CD4-positive, alpha-beta T cell (primary cell): ENCODE results near the gene GRID2. TPM values are rescaled to one million over a fixed set of nuclear protein-coding genes. Genes with fewer than 3 reads are reported as not detected.

Source experiments
- ATAC-seq: fragments of 200-7000 bp; cut with Tn5 transposase; one replicate; pipeline ENCODE4 v1.10.0; 2022; ENCODE audit warnings: mild to moderate bottlenecking; ENCODE audit not compliant: poor library complexity
- CTCF ChIA-PET: fragments of 350-600 bp; sonication (Branson Sonifier 250); formaldehyde crosslinking; loops from one replicate; lab custom pipeline; 2021; ENCODE audit warnings: antibody characterized with exemption, inconsistent platforms; lab: Charles Lee
- POLR2A ChIA-PET: fragments of 350-600 bp; sonication (Branson Sonifier 250); formaldehyde crosslinking; loops from one replicate; lab custom pipeline; 2021; ENCODE audit warnings: antibody characterized with exemption, inconsistent platforms; lab: Charles Lee
- DNase-seq, 14 experiments: peaks; one replicate each; pipeline ENCODE4 v3.0.0-alpha.2; 2013 to 2020; ENCODE audit warnings: mixed read lengths in 2 of 14
- H3K27ac ChIP-seq, 2 donors: one replicate each; pipeline versions ENCODE4 v1.5.1 to v1.7.0; 2013; ENCODE audit warnings: low read length in 2 of 2, low read depth in 1 of 2, mild to moderate bottlenecking in 1 of 2
- H3K27me3 ChIP-seq, 2 experiments: 1 replicate in 1 of 2; 2 replicates in 1 of 2; pipeline versions ENCODE4 v1.6.1 to v1.7.0; 2013; ENCODE audit warnings: low read length in 2 of 2, control low read depth in 1 of 2, mild to moderate bottlenecking in 1 of 2, moderate library complexity in 1 of 2; ENCODE audit not compliant: insufficient read depth in 2 of 2, control insufficient read depth in 1 of 2
- H3K36me3 ChIP-seq: one replicate; pipeline ENCODE4 v1.6.1; 2013; ENCODE audit warnings: low read length, control low read depth; ENCODE audit not compliant: insufficient read depth
- H3K4me1 ChIP-seq: one replicate; pipeline ENCODE4 v1.6.1; 2013; ENCODE audit warnings: low read length, control low read depth; ENCODE audit not compliant: insufficient read depth
- H3K4me3 ChIP-seq: one replicate; pipeline ENCODE4 v1.5.1; 2013; ENCODE audit warnings: mild to moderate bottlenecking, low read length, moderate library complexity
- H3K9me3 ChIP-seq, 2 experiments: 1 replicate in 1 of 2; 2 replicates in 1 of 2; pipeline versions ENCODE4 v1.6.1 to v1.7.0; 2013; ENCODE audit warnings: low read length in 2 of 2, mild to moderate bottlenecking in 2 of 2, control low read depth in 1 of 2, moderate library complexity in 1 of 2; ENCODE audit not compliant: control insufficient read depth in 1 of 2, insufficient read depth in 1 of 2
- H3K27ac Mint-ChIP-seq: one replicate; pipeline ENCODE4 v1.8.0; 2020; ENCODE audit warnings: mixed read lengths
- H3K27me3 Mint-ChIP-seq: one replicate; pipeline ENCODE4 v1.8.0; 2021; ENCODE audit warnings: mixed read lengths
- H3K36me3 Mint-ChIP-seq: one replicate; pipeline ENCODE4 v1.8.0; 2021; ENCODE audit warnings: low read depth, mixed read lengths
- H3K4me1 Mint-ChIP-seq: one replicate; pipeline ENCODE4 v1.8.0; 2021; ENCODE audit warnings: low read depth, mixed read lengths
- H3K4me3 Mint-ChIP-seq: one replicate; pipeline ENCODE4 v1.8.0; 2020; ENCODE audit warnings: mild to moderate bottlenecking, mixed read lengths
- H3K9me3 Mint-ChIP-seq: one replicate; pipeline ENCODE4 v1.8.0; 2020; ENCODE audit warnings: mixed read lengths
- intact Hi-C, 2 experiments: fragments of 100-400 bp; cut with DNase I in 1 of 2; cut with micrococcal nuclease in 1 of 2; formaldehyde crosslinking; loops; one replicate each; pipeline versions ENCODE4 v1.15.1 to v1.9.0; 2023 to 2025; cut with DNase I, micrococcal nuclease
- total RNA-seq, 174 experiments: library from RNA in 2 of 174; stranded (reverse) in 2 of 174; gene quantifications; one replicate each; pipeline ENCODE4 v1.2.3 and lab custom pipeline; 2021 to 2026
- TF ChIP-seq, protein P1 (sequence below): fragments of 200-600 bp; IDR thresholded peaks from one replicate; pipeline ENCODE4 v1.8.0; 2022; ENCODE audit warnings: antibody characterized with exemption, mild to moderate bottlenecking

The GRID2 gene
- total RNA-seq, 2 experiments from 2014 or later: not detected

DNA sequence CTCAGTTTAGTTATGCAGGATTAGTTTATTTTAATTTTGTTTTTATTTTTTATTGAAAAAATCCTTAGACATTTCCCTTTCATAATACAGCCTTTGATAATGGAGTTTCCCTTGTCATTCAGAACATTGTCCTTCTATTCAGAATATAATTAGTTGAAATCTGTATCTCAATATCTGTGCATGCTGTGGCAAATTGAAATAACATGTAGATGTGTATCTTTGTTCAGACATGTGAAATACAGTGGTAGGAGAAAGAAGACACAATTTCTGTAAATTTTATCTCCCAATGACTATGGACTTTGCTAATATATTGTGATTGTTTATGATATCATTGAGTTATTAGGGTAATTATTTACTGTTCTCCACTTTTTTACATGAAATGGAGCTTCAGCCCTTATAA, 353.9 kb downstream of the GRID2 start:
- DNase-seq: no peak
- H3K9me3 Mint-ChIP-seq: peaks cover 2% of the 10 kb centered on the region

DNA sequence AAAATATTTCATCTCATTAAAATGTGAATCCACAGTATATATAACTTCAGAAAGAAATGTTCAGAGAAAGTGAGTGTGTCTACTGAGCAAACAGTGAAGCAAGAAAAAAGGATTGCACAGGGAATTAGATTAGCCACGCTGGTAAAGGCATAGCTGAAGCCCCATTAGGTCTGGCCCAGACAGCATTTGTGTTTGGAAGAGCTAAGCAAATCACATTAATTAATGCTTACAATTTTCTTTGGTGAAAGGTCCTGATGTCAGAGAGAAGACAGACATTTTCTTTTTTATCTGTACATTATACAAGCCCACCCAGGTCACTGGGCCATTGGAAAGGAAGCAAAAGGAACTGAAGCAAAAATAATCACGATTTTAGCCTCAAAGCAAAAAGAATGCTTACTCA, 354.6 kb downstream of the GRID2 start:
- no peak overlapping the region for H3K27ac Mint-ChIP-seq
- H3K4me1 Mint-ChIP-seq: no peaks in the 10 kb centered on the region
- intact Hi-C loops: no loop called here
- DNase-seq: no peak
- no peak for ATAC-seq
- ChIA-PET POLR2A (no interaction called here), CTCF (no interaction called here)
- H3K27me3 Mint-ChIP-seq: no peaks in the 10 kb centered on the region
- Histone ChIP-seq H3K9me3 (no peaks in the 10 kb centered on the region), H3K4me3 (no peak overlapping the region), H3K36me3 (no peaks in the 10 kb centered on the region), H3K27me3 (no peaks in the 10 kb centered on the region), H3K27ac (no peak overlapping the region), H3K4me1 (no peaks in the 10 kb centered on the region)
- H3K36me3 Mint-ChIP-seq: no peaks in the 10 kb centered on the region
- TF ChIP-seq, protein P1, sequence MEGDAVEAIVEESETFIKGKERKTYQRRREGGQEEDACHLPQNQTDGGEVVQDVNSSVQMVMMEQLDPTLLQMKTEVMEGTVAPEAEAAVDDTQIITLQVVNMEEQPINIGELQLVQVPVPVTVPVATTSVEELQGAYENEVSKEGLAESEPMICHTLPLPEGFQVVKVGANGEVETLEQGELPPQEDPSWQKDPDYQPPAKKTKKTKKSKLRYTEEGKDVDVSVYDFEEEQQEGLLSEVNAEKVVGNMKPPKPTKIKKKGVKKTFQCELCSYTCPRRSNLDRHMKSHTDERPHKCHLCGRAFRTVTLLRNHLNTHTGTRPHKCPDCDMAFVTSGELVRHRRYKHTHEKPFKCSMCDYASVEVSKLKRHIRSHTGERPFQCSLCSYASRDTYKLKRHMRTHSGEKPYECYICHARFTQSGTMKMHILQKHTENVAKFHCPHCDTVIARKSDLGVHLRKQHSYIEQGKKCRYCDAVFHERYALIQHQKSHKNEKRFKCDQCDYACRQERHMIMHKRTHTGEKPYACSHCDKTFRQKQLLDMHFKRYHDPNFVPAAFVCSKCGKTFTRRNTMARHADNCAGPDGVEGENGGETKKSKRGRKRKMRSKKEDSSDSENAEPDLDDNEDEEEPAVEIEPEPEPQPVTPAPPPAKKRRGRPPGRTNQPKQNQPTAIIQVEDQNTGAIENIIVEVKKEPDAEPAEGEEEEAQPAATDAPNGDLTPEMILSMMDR: no peak
- H3K4me3 Mint-ChIP-seq: no peak overlapping the region
- H3K9me3 Mint-ChIP-seq: peaks cover 2% of the 10 kb centered on the region

More for the DNA sequence above, 353.9 kb downstream of the GRID2 start:
- no peak for ATAC-seq
- Mint-ChIP-seq H3K27ac (no peak overlapping the region), H3K4me3 (no peak overlapping the region), H3K36me3 (no peaks in the 10 kb centered on the region), H3K27me3 (no peaks in the 10 kb centered on the region), H3K4me1 (no peaks in the 10 kb centered on the region)
- Histone ChIP-seq H3K4me3 (no peak overlapping the region), H3K36me3 (no peaks in the 10 kb centered on the region), H3K9me3 (no peaks in the 10 kb centered on the region), H3K27ac (no peak overlapping the region), H3K4me1 (no peaks in the 10 kb centered on the region), H3K27me3 (no peaks in the 10 kb centered on the region)
- TF ChIP-seq, protein P1: no peak
- POLR2A ChIA-PET: no interaction called here
- intact Hi-C loops: no loop called here
- CTCF ChIA-PET: no interaction called here

DNA sequence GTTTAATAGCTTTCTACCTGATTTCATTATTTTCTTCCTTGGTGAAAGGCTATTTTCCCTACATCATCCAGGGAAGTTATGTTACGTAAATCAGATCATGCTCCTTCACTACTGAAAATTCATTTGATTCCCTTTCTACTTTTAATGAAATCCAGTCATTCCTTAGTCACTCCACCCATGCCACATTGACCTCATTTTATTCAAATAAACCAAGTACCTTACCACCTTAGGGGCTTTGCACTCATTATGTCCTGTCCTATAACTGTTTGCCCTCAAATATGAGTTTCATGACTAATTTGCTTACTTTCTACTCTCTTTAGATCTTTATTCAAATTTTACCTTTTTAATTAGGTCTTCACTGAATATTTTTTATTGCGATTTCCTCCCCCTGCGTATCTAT, 374.0 kb downstream of the GRID2 start:
- no peaks in the 10 kb centered on the region for H3K4me1 Mint-ChIP-seq
- Histone ChIP-seq H3K27me3 (no peaks in the 10 kb centered on the region), H3K4me1 (no peaks in the 10 kb centered on the region), H3K36me3 (no peaks in the 10 kb centered on the region), H3K9me3 (peaks cover 0 to 10% of the 10 kb centered on the region in 2 experiments), H3K4me3 (no peak overlapping the region), H3K27ac (no peak overlapping the region)
- TF ChIP-seq, protein P1: no peak
- H3K9me3 Mint-ChIP-seq: peaks cover 4% of the 10 kb centered on the region
- no peaks in the 10 kb centered on the region for H3K27me3 Mint-ChIP-seq
- intact Hi-C loops: no loop called here
- no peaks in the 10 kb centered on the region for H3K36me3 Mint-ChIP-seq
- ChIA-PET CTCF (no interaction called here), POLR2A (no interaction called here)
- no peak overlapping the region for H3K4me3 Mint-ChIP-seq
- ATAC-seq (no peak), DNase-seq (no peak)
- H3K27ac Mint-ChIP-seq: no peak overlapping the region
